ENCODE measurements around the gene CELF1. TPM values are rescaled to one million over a fixed set of nuclear protein-coding genes. Genes with fewer than 3 reads are reported as not detected.

CELF1 gene
- total RNA-seq, 1 donor from 2014 or later, result 125 TPM

DNA sequence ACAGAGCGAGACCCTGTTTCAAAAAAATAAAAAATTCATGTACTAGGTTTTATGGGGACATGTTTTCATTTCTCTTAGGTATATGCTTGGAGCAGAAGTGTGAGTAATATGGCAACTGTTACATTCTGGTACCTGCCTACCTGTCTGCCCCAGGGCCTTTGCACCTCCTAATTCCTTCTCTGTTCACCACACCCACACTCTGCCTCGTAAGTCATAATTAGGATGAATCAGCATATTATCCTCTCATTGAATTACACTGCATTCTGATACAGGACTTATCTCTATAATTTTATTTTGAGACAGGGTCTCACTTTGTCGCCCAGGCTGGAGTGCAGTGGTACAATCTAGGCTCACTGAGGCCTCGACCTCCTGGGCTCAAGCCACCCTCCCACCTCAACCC, 100.9 kb downstream of the CELF1 start:
- intact Hi-C loops (cut with micrococcal nuclease), result loop anchor here (10.0 kb wide), 1 partner anchor 263 kb away; the partner anchor contains the start of gene AGBL2

DNA sequence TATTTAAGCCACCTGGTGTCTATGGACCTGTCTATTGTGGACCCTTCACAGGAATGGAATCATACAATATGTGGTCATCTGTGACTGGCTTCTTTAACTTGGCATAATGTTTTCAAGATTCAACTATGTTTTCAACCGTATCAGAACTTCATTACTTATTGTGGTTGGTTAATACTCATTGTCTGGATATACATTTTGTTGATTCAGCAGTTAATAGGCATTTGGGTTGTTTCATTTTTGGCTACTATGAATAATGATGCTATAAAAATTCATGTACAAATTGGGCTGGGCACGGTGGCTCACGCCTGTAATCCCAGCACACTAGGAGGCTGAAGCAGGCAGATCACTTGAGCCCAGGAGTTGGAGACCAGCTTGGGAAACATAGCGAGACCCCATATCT, 101.5 kb downstream of the CELF1 start:
- intact Hi-C loops (cut with micrococcal nuclease), result loop anchor here (10.0 kb wide), 1 partner anchor 263 kb away; the partner anchor contains the start of gene AGBL2

DNA sequence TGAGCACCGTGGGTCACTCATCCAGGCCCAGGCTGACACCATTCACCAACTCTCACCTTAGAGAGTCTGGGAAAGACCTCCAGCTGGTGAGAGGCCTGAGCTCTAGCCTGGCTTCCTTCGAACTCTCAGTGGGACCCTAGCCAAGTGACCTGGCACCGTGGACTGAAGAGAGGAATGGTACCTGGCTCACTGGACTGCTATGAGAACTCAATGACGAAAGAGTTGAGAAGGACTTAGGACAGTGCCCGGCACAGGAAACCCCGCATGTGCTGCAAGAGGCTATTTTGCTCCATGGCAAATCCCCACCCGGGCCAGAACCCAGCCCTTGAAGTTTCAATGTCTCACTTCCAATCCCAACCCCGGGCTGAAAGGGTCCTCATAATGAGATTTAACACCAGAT, 103.4 kb downstream of the CELF1 start:
- intact Hi-C loops (cut with micrococcal nuclease), result no loop called here

DNA sequence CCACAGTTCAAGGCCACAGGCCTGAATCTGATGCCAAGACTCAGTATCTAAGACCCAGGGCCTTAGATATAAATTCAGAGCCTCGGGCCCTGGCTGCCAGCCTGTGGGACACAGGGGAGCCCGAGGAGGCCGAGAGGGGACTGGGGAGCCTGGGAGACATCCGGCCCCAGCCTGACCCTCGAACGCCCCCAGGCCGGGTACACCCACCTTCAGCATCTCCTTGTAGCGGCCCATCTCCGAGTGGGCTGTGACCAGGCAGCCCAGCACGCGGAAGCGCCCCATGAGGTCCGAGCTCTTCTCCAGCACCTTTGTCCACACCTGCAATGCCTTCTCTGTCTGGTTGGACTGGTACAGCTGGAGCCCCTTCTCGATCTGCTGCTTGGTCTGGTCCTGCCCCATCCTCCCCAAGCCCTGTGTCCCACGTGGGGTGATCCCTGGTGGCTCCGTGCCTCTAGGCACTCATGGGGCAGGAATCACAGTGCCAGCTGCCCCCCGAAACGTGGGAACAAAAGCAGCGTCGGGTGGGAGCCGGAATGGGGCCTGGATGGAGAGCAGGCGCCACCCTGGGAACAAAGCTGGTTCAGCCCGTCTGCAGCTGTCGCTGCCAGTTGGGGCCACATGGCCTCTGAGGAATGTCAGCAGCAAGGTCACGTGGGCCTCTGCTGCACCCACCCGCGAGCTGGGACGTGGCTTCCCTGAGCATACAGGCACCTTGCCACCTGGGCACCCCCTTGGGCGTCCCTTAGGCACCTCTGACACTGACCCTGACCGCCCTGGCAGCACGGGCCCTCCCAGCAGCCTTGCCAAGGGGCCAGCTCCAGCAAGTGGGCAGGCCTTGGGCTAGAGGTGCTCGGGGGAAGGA, 104.1 kb downstream of the CELF1 start, which contains the start of gene RAPSN:
TSS of gene RAPSN (minus strand) at position 571 of the 862 bp plus-strand sequence. CDS start at position 399, 172 bp downstream.
- intact Hi-C loops (cut with micrococcal nuclease), result no loop called here

DNA sequence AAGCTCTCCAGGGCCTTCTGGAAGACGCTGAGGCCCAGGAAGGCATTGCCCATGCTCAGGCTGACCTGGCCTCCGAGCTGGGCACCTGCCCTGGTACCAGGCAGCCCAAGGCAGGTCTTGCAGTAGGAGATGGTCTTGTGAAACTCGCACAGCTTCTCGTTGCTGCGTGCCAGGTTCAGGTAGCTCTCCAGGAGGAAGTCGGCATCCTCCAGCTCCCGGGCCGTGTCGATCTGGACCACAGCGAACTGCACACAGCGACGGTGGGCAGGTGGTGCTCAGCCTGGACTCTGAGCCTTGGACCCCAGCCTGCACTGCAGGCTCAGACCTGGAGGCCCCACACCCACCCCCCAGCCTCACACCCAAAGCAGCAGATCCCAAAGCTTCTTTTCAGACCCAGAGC, 105.0 kb downstream of the CELF1 start:
- intact Hi-C loops (cut with micrococcal nuclease), result no loop called here

GRCh38 chr11:47446833-47447232, 106.1 kb downstream of the CELF1 start:
- intact Hi-C loops (cut with micrococcal nuclease), result no loop called here

- intact Hi-C loops (cut with micrococcal nuclease), result no loop called here
These were observed 107.1 kb downstream of the CELF1 start for GRCh38 chr11:47445840-47446239.

DNA sequence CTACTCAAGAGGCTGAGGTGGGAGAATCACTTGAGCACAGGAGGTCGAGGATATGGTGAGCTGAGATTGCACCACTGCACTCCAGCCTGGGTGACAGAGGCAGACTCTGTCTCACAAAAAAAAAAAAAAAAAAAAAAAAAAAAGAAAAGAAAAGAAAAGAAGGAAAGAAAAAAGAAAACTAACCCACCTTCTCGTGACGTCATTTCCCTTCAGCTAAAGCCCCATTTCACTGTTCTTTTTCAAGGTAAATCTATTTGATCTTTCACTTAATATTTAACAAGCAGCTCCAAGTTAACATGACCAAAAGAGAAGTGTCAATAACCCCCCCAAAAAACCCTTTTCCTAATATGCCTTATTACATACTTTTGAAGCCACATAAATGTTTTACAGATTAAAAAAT, 109.1 kb downstream of the CELF1 start:
- intact Hi-C loops (cut with micrococcal nuclease), result no loop called here

DNA sequence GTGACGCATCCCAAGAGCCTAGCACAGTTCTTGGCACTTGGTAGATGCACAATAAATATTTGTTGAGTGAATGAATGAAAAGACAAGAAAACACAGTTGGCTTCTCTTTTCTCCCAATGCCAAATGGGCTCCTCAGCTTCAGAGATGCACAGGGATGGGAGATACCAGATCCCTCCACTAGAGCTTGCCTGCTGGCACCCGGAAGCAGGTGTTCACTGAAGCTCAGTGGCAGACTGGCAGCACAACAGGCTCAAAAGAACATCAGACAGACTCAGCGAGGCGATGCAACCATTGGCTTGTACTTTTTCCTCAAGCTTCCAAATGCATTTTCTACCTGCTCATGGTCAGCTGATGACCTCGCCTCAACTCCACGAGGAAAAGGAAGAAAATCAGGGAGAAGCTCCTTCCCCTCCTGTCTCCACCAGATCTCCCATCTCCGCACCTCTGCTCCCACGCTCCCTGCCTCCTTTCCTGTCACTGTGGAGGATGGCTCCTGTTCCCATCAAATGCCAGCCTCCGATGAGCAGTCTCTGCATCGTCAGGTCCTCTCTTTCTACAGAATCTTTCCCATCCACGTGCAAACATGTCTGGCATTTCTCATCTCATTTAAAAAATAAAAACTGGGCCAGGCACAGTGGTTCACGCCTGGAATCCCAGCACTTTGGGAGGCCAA, 109.8 kb downstream of the CELF1 start:
- intact Hi-C loops (cut with micrococcal nuclease), result no loop called here

DNA sequence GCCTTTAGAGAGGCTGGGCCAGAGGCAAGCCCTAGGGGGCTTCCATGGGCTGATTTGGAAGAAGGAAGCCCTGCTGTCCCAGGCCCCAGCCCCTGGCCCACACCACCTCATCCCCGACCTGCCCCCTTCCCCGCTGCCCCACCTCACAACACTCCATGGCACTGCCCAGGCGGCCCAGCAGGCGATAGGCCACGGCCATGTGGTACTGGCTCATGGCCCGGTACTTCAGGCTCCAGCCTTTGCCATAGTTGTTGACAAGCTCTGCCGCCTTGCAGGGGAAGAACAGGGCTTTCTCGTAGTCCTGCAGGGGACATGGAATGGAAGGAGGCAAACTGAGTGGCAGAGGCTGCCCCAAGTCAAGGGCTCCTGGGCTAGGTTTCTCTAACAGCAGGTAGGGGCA, 110.4 kb downstream of the CELF1 start:
- intact Hi-C loops (cut with micrococcal nuclease), result no loop called here

- intact Hi-C loops (cut with micrococcal nuclease), result no loop called here
These were observed 111.5 kb downstream of the CELF1 start for GRCh38 chr11:47441421-47441820.

DNA sequence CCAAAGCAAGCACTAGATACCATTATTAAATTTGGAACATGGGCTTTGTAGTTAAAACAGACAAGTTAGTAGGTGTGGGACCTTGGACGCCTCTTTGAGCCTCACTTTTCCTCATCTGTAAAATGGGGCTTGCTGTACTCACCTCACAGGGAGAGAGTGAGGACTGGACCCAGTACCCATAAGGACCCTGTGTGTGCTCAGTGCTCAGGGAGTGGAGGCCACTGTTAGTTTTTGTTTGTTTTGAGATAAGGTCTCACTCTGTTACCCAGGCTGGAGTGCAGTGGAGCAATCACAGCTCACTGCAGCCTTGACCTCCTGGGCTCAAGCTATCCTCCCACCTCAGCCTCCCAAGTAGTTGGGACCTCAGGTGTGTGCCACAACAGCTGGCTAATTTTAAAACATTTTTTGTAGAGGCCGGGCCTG, 112.9 kb downstream of the CELF1 start:
- intact Hi-C loops (cut with micrococcal nuclease), result no loop called here

- intact Hi-C loops (cut with micrococcal nuclease), result no loop called here
These were observed 114.2 kb downstream of the CELF1 start for GRCh38 chr11:47438721-47439120.

GRCh38 chr11:47437746-47438418, 115.0 kb downstream of the CELF1 start:
- intact Hi-C loops (cut with micrococcal nuclease), result no loop called here

DNA sequence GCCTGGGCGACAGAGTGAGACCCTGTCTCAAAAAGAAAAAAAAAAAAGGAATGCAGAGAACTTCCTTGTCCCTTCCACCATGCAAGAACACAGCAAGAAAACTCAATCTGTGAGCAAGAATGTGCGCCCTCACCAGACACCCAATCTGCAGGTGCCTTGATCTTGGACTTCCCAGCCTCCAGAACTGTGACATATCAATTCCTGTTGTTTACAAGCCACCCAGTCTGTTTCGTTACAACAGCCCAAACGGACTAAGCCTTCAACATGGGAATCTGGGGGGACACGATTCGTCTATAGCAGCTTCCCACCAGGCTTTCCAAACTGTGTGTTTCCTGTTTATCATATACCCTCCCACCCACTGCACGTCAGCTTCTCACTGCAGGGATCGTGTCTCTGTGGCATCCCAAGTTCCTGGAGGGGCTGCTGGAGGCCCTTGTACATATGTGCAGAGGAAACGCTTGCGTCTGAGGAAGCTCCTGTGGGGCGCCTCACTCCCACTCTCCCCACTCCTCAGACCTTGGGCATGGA, 115.7 kb downstream of the CELF1 start:
- intact Hi-C loops (cut with micrococcal nuclease), result no loop called here

GRCh38 chr11:47436726-47437125, 116.2 kb downstream of the CELF1 start:
- intact Hi-C loops (cut with micrococcal nuclease), result no loop called here

GRCh38 chr11:47435687-47436086, 117.2 kb downstream of the CELF1 start:
- intact Hi-C loops (cut with micrococcal nuclease), result no loop called here

DNA sequence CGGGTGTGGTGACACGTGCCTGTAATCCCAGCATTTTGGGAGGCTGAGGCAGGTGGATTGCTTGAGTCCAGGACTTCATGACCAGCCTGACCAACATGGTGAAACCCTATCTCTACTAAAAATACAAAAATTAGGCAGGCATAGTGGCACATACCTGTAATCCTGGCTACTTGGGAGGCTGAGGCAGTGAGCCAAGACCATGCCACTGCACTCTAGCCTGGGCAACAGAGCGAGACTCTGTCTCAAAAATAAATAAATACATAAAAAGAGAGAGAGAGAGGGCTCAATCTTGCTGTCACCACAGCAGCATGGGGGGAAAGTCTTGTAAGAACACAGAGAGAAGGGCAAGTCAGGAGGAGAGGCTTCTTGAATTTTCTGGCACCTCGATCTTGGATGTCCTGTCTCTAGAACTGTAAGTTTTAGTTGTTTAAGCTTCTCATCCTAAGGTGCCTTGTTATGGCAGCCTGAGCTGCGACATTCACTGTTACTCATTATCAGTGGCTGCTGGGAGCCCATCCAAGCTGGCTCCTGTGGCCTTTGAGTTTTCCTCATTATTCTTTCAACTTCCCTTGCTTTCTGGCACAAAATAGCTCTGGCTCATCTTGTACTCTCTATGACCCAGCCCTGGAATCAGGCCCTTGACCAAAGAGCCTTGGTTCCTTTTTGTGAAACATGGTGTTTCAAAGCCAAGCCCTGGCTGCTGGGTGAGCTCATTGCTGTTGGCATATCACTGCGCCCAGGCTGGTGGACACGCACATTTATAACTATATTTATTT, 118.7 kb downstream of the CELF1 start:
- intact Hi-C loops (cut with micrococcal nuclease), result no loop called here

- intact Hi-C loops (cut with micrococcal nuclease), result no loop called here
These were observed 119.8 kb downstream of the CELF1 start for GRCh38 chr11:47433157-47433556.

DNA sequence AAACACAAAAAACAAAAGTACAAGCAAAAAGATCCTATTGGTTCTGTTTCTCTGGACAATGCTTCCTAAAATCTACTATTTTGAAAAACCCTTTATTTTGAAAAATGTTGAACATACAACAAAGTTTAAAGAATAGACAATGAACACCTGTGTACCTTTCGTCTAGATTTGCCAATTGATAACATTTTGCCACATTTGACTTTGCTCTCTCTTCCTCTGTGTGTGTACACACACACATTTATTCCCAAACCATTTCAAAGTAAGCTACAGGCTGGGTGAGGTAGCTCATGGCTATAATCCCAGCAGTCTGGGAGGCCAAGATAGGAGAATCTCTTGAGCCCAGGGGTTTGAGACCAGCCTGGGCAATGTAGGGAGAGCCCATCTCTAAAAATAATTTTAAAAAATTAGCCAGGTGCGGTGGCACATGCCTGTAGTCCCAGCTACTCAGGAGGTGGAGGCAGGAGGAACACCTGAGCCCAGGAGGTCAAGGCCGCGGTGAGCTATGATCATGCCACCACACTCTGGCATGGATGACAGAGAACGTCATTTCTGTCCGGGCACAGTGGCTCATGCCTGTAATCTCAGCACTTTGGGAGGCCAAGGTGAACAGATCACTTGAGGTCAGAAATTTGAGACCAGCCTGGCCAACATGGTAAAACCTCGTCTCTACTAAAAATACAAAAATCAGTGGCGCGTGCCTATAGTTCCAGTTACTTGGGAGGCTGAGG, 121.4 kb downstream of the CELF1 start:
- intact Hi-C loops (cut with micrococcal nuclease), result no loop called here
